GM10248 (cell line): ENCODE results near the gene KRT9.
"Not testable (repeated sequence)": the region's sequence is repeated elsewhere in the genome, so short reads cannot be mapped to it uniquely, and the experiment has no call there.

Experiments used
- CTCF ChIA-PET: fragments of 300-600 bp; sonication (Branson Sonifier 250); formaldehyde crosslinking; extraction: SDS; loops from one replicate; lab custom pipeline; 2021; ENCODE audit warnings: antibody characterized with exemption; lab: Yijun Ruan, JAX
- POLR2A ChIA-PET: fragments of 350-650 bp; sonication (Branson Sonifier 250); formaldehyde crosslinking; extraction: SDS; loops from one replicate; lab custom pipeline; 2020; ENCODE audit warnings: antibody characterized with exemption; lab: Yijun Ruan, JAX
- DNase-seq: peaks from one replicate; pipeline ENCODE4 v3.0.0; 2012; ENCODE audit errors: extremely low spot score
- TF ChIP-seq, protein P1 (sequence below): IDR thresholded peaks from 2 replicates; pipeline ENCODE4 v1.5.1; 2012; ENCODE audit warnings: mild to moderate bottlenecking, low read depth; ENCODE audit errors: extremely low read depth, missing control alignments, control extremely low read depth

KRT9 gene

DNA sequence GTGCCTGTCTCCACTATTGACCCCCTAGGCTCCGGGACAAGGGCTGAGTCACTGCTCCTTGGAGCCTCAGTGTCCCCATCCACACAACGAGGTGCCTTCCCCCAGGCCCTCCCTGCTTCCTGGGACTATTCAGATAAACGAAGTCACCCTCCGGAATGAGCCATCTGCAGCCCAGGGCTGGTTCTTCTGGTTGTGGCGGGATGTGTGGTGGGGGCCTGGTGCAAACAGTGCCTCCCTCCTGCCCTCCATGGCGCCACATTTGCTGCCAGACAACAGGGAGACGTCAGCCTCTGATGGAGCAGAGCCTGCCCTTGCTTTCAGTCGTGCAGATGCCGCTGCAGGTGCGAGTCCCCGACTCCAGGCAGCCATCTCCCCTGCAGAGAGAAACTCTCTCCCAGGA, 45.8 kb upstream of the KRT9 start:
- ChIA-PET CTCF (no interaction called here), POLR2A (no interaction called here)
- no peak for DNase-seq
- TF ChIP-seq, protein P1, sequence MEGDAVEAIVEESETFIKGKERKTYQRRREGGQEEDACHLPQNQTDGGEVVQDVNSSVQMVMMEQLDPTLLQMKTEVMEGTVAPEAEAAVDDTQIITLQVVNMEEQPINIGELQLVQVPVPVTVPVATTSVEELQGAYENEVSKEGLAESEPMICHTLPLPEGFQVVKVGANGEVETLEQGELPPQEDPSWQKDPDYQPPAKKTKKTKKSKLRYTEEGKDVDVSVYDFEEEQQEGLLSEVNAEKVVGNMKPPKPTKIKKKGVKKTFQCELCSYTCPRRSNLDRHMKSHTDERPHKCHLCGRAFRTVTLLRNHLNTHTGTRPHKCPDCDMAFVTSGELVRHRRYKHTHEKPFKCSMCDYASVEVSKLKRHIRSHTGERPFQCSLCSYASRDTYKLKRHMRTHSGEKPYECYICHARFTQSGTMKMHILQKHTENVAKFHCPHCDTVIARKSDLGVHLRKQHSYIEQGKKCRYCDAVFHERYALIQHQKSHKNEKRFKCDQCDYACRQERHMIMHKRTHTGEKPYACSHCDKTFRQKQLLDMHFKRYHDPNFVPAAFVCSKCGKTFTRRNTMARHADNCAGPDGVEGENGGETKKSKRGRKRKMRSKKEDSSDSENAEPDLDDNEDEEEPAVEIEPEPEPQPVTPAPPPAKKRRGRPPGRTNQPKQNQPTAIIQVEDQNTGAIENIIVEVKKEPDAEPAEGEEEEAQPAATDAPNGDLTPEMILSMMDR = no peak

- no peak for DNase-seq
- TF ChIP-seq, protein P1 = no peak
- ChIA-PET CTCF (no interaction called here), POLR2A (no interaction called here)
These were observed 45.3 kb upstream of the KRT9 start for GRCh38 chr17:41617136-41617535.

DNA sequence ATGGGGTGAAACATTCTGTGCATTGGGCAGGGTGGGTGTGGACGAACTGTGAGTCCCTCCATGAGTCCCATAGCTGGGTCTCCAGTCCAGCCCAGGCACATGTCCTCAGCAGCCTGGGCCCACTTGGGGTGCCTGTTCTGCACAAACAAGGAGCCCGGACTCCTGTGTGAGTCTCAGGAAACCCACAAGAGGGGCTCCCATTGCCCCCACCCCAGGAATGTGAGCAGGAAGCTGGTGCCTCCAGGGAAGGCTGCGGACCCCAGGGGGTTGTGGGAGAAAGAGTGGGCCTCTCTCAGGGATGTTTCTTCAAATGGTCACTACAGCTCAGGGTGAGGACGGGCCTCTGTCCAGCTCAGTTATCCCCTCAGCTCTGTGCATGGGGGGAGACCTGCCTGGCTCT, 44.6 kb upstream of the KRT9 start:
- DNase-seq, CTCF ChIA-PET, POLR2A ChIA-PET: not testable (repeated sequence)

- ChIA-PET POLR2A (no interaction called here), CTCF (no interaction called here)
- DNase-seq = no peak
- TF ChIP-seq, protein P1 = no peak
These were observed 43.6 kb upstream of the KRT9 start for GRCh38 chr17:41615454-41615853.

GRCh38 chr17:41614767-41615166, 42.9 kb upstream of the KRT9 start:
- DNase-seq, POLR2A ChIA-PET, CTCF ChIA-PET: not testable (repeated sequence)

- no peak for DNase-seq
- TF ChIP-seq, protein P1 = no peak
- ChIA-PET CTCF (interaction anchor here (1.0 kb wide), 1 partner anchor 49 kb away, joined by 3 read pairs; no protein-coding TSS in a partner anchor), POLR2A (no interaction called here)
These were observed 42.2 kb upstream of the KRT9 start for GRCh38 chr17:41614098-41614497.

GRCh38 chr17:41613277-41614082, 41.6 kb upstream of the KRT9 start:
- CTCF ChIA-PET = interaction anchor here (1.0 kb wide), 1 partner anchor 49 kb away, joined by 3 read pairs; no protein-coding TSS in a partner anchor
- POLR2A ChIA-PET = no interaction called here
- DNase-seq = no peak
- TF ChIP-seq, protein P1 = no peak

- CTCF ChIA-PET, DNase-seq, POLR2A ChIA-PET: not testable (repeated sequence)
These were observed 40.7 kb upstream of the KRT9 start, which contains the start of gene KRT16 for GRCh38 chr17:41612376-41613160. TSS of gene KRT16 (minus strand) at chr17:41612767. CDS start at chr17:41612688, 79 bp downstream.
